Ovary (tissue), 9 donors: ENCODE measurements around the gene ZNF716. TPM values are rescaled to one million over a fixed set of nuclear protein-coding genes. Genes with fewer than 3 reads are reported as not detected.

Experiments
- DNase-seq, 5 donors: peaks; one replicate each; pipeline ENCODE4 v3.0.0-alpha.2; 2019 to 2020
- H3K27ac ChIP-seq, 2 donors: fragments of 200-600 bp; one replicate each; pipeline versions ENCODE4 v1.5.1 to v1.8.0; 2019 to 2022
- H3K27me3 ChIP-seq: fragments of 200-600 bp; one replicate; pipeline ENCODE4 v1.8.0; 2022
- H3K36me3 ChIP-seq: fragments of 200-600 bp; sonication (generic); one replicate; pipeline ENCODE4 v1.5.1; 2019
- H3K4me1 ChIP-seq: one replicate; pipeline ENCODE4 v1.8.1; 2013; ENCODE audit warnings: mild to moderate bottlenecking, moderate library complexity; ENCODE audit not compliant: insufficient read depth
- H3K4me3 ChIP-seq: fragments of 200-600 bp; sonication (generic); one replicate; pipeline ENCODE4 v1.5.1; 2017
- H3K9me3 ChIP-seq, 2 donors: fragments of 200-600 bp in 1 of 2; sonication (generic) in 1 of 2; one replicate each; pipeline versions ENCODE4 v1.5.1 to v1.8.1; 2013 to 2019; ENCODE audit warnings: mild to moderate bottlenecking in 1 of 2, moderate library complexity in 1 of 2
- EP300 ChIP-seq: sonication (generic); formaldehyde crosslinking; IDR thresholded peaks from one replicate; pipeline ENCODE4 v1.6.1; 2017; ENCODE audit warnings: antibody characterized with exemption
- POLR2A ChIP-seq: fragments of 450-650 bp; IDR thresholded peaks from one replicate; pipeline ENCODE4 v1.6.1; 2017; ENCODE audit warnings: antibody characterized with exemption, mild to moderate bottlenecking, moderate library complexity
- WGBS, 3 donors: extraction: QIAGEN DNeasy Blood & Tissue Kit in 1 of 3; methylation state at CpG; one replicate each; pipeline versions ENCODE4 v1.1.5 to v1.1.7; 2013 to 2017; 5-methylcytosine and 5-hydroxymethylcytosine counted together
- intact Hi-C, 4 donors: fragments of 100-400 bp; cut with DNase I; formaldehyde crosslinking; loops; one replicate each; pipeline versions ENCODE4 v1.11.0 to v1.15.1; 2022 to 2023
- polyA plus RNA-seq, 2 donors: library from polyadenylated mRNA; stranded (reverse); fragments of 200-250 nt in 1 of 2; fragments of 350-450 nt in 1 of 2; fragmentation: Illumina TruSeq in 1 of 2; extraction: RNeasy Lipid Tissue Mini Kit (QIAGEN cat#74804) in 1 of 2; gene quantifications; one replicate each; pipeline ENCODE4 v1.2.3, GENCODE V29; 2013 to 2014
- total RNA-seq, 7 donors: library from RNA; depleted of rRNA in 2 of 7; stranded (reverse); fragments of >200 nt in 2 of 7; fragmentation: NEBNext Ultra II Directional in 3 of 7; extraction: Animal tissue kit (Norgen Biotek cat#: 25700) in 3 of 7; gene quantifications; one replicate each; pipeline versions ENCODE4 v1.1.0 to v1.2.4, GENCODE V29; 2016 to 2023
- TF ChIP-seq, protein P1 (sequence below), 3 donors: fragments of 450-650 bp in 2 of 3; fragments of 200-600 bp in 1 of 3; IDR thresholded peaks; one replicate each; pipeline versions ENCODE4 v1.5.1 to v1.8.0; 2016 to 2022; ENCODE audit warnings: antibody characterized with exemption in 3 of 3, mild to moderate bottlenecking in 1 of 3
- donor health status: DM: no; HTN: no; CAD: no; lungs with moderate emphysema.
- donor health status: DM: no; HTN: no; CAD: no.
- donor health status: Bipolar disorder and iron deficiency.
- donor health status: DM: yes; HTN: yes; CAD: no.
- donor health status: DM: no; HTN: no; CAD: no.
- donor health status: DM: yes; HTN: yes; CAD: no.

The ZNF716 gene
- total and polyA plus RNA-seq, 9 donors = not detected

DNA sequence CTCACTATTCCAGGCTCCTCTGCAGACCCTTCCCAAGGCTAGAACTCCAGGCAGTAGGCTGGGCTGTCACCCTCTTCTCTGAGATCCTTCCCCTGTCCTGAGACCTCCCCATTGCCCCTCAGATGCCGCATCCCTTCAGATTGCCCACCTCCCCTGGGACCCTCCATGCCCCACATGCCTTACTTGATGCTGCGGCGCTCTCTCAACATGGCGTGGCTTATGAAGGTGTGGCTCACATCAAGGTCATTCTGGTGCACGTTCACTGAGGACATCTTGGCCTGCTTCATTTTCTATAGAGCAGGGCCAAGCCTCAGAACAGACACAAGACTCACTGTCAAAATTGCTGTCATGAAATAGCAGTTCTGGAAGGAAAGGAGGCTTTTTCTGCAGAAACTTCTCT, 34.7 kb upstream of the ZNF716 start:
- no peak for DNase-seq
- intact Hi-C loops = no loop called here
- Histone ChIP-seq H3K27me3 (no peaks in the 10 kb centered on the region), H3K4me3 (no peak overlapping the region), H3K27ac (no peak overlapping the region), H3K9me3 (no peaks in the 10 kb centered on the region), H3K4me1 (no peaks in the 10 kb centered on the region), H3K36me3 (no peaks in the 10 kb centered on the region)
- WGBS, 3 donors = 66 to 72% methylated on average over 5 of the region's 5 CpGs; no CpG with 5 or more reads in 1 of the 3 donors
- TF ChIP-seq EP300 = no peak
- TF ChIP-seq, protein P1, sequence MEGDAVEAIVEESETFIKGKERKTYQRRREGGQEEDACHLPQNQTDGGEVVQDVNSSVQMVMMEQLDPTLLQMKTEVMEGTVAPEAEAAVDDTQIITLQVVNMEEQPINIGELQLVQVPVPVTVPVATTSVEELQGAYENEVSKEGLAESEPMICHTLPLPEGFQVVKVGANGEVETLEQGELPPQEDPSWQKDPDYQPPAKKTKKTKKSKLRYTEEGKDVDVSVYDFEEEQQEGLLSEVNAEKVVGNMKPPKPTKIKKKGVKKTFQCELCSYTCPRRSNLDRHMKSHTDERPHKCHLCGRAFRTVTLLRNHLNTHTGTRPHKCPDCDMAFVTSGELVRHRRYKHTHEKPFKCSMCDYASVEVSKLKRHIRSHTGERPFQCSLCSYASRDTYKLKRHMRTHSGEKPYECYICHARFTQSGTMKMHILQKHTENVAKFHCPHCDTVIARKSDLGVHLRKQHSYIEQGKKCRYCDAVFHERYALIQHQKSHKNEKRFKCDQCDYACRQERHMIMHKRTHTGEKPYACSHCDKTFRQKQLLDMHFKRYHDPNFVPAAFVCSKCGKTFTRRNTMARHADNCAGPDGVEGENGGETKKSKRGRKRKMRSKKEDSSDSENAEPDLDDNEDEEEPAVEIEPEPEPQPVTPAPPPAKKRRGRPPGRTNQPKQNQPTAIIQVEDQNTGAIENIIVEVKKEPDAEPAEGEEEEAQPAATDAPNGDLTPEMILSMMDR (IDR thresholded peaks at IDR 0.05) = no peak
- TF ChIP-seq POLR2A = no peak

DNA sequence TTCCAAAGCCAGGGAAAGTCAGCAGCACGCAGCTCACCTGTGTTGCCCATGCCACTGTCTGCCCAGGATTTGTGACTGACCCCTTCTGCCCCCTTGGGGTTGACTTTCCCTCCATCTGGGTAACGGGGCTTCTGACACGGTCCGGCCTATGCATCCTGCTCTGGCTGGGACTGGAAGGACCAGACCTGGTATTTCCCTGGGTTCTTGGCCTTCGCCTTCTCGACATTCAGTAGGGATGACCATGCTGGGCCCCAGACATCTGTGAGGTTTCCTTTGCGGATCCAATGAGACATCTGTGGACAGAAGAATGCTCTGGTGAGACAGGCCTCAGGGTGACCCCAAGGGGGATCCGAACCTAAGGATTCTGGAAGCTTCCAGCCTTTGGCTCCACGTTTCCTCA, 34.2 kb upstream of the ZNF716 start:
- Histone ChIP-seq H3K36me3 (no peaks in the 10 kb centered on the region), H3K4me3 (no peak overlapping the region), H3K27me3 (no peaks in the 10 kb centered on the region), H3K4me1 (no peaks in the 10 kb centered on the region), H3K27ac (no peak overlapping the region), H3K9me3 (no peaks in the 10 kb centered on the region)
- intact Hi-C loops = no loop called here
- WGBS, 3 donors = 67 to 68% methylated on average over 9 of the region's 9 CpGs; no CpG with 5 or more reads in 1 of the 3 donors
- TF ChIP-seq, protein P1 (IDR thresholded peaks at IDR 0.05) = no peak
- TF ChIP-seq EP300 = no peak
- TF ChIP-seq POLR2A = no peak
- no peak for DNase-seq

DNA sequence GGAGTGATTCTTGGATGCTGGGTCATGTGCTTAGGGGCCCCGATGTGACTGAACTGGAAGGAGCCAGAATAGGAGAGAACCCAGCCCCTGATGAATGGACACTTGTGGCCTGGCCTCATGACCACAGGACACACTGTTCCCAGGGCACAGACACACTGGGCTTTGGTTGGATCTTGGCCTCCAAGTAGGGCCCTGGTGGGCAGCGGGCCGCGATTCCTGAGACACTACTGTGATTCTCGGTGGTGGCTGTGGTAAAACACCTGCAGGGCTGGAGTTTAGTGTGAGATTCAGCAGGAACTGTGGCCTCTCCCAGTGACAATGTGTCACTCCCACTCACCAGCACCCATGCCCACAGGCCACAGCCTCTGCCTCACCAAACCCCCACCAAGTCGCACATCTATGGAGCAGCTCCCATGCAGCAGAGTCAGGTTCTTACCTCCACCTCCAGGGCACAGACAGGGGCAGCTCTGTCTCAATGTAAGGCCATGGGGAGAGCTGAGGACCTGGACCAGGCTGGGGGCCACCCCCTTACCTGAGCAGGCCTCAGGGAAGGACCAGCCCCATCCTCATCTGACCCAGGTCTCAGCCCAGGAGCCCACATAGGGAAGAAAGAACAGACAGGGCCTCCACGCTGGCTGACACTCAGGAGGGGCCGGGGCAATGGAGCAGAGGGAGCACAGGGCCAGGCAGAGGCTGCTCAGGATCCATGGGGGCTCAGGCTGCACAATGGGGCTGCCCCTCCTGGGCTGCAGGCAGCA, 33.2 kb upstream of the ZNF716 start:
- DNase-seq = no peak
- no peaks in the 10 kb centered on the region for H3K36me3 ChIP-seq
- H3K4me1 ChIP-seq = no peaks in the 10 kb centered on the region
- H3K27me3 ChIP-seq = no peaks in the 10 kb centered on the region
- no peak overlapping the region for H3K4me3 ChIP-seq
- TF ChIP-seq POLR2A (no peak), EP300 (no peak)
- TF ChIP-seq, protein P1 (IDR thresholded peaks at IDR 0.05) = no peak
- no peak overlapping the region for H3K27ac ChIP-seq
- intact Hi-C loops = no loop called here
- WGBS, 3 donors = 74 to 78% methylated on average over 8 of the region's 8 CpGs; no CpG with 5 or more reads in 1 of the 3 donors
- no peaks in the 10 kb centered on the region for H3K9me3 ChIP-seq

DNA sequence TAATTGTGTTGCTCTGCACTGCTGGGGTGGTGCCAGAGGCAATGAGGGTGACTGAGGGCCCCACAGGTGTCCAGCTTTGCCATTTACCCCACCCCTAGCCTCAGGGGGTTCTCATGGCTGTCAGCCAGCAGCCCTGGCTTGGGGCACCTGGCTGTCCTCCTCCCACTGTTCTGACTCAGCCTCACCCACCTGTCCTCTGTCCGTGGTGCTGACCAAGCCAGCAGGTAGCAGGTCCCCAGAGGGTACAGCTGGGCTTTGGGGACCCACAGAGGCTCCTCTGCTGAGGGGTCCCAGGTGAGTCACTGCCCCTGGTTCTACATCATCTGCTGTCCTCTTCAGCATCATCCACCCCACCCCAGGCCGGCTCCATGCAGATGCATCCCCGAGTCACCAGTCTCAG, 32.2 kb upstream of the ZNF716 start:
- Histone ChIP-seq H3K4me3 (no peak overlapping the region), H3K27me3 (no peaks in the 10 kb centered on the region), H3K4me1 (no peaks in the 10 kb centered on the region), H3K9me3 (no peaks in the 10 kb centered on the region), H3K36me3 (no peaks in the 10 kb centered on the region), H3K27ac (no peak overlapping the region)
- intact Hi-C loops = no loop called here
- TF ChIP-seq POLR2A (no peak), EP300 (no peak)
- TF ChIP-seq, protein P1 (IDR thresholded peaks at IDR 0.05) = no peak
- no peak for DNase-seq
- 54 to 60% methylated on average over 3 of the region's 3 CpGs; no CpG with 5 or more reads in 1 of the 3 donors for WGBS, 3 donors
